DMS79 (cell line): Measurements from ENCODE around the gene RGMB.
"Not testable (repeated sequence)": the region's sequence is repeated elsewhere in the genome, so short reads cannot be mapped to it uniquely, and the experiment has no call there.

ENCODE experiments used
- DNase-seq: peaks from one replicate; lab custom pipeline; 2025; lab: John Stamatoyannopoulos, UW

Gene RGMB

GRCh38 chr5:98773464-98774191 is at the start of gene RGMB:
Gene RGMB, plus strand, starts transcription at chr5:98773663. Its CDS starts 408 bp downstream, at chr5:98774071.
- peak; percentile 78 for DNase-seq

- DNase-seq: no peak
Observed at GRCh38 chr5:98726258-98726657, 47.2 kb upstream of the RGMB start.

- DNase-seq: no peak
Observed at GRCh38 chr5:98727686-98728085, 45.8 kb upstream of the RGMB start.

- DNase-seq: no peak
Observed at GRCh38 chr5:98734646-98735045, 38.8 kb upstream of the RGMB start.

- DNase-seq: no peak
Observed at GRCh38 chr5:98735806-98736507, 37.5 kb upstream of the RGMB start.

GRCh38 chr5:98736753-98737152 is 36.7 kb upstream of the RGMB start:
- no peak for DNase-seq

- not testable (repeated sequence) for DNase-seq
Observed at GRCh38 chr5:98737441-98737840, 36.0 kb upstream of the RGMB start.

GRCh38 chr5:98738481-98739149 is 34.8 kb upstream of the RGMB start:
- not testable (repeated sequence) for DNase-seq

- DNase-seq: no peak
Observed at GRCh38 chr5:98741926-98742325, 31.5 kb upstream of the RGMB start.

GRCh38 chr5:98742396-98743073 is 30.9 kb upstream of the RGMB start:
- no peak for DNase-seq

- not testable (repeated sequence) for DNase-seq
Observed at GRCh38 chr5:98748259-98748658, 25.2 kb upstream of the RGMB start.

GRCh38 chr5:98749046-98749445 is 24.4 kb upstream of the RGMB start:
- DNase-seq: no peak

GRCh38 chr5:98750693-98751092 is 22.8 kb upstream of the RGMB start:
- no peak for DNase-seq

- not testable (repeated sequence) for DNase-seq
Observed at GRCh38 chr5:98752331-98752730, 21.1 kb upstream of the RGMB start.

- DNase-seq: not testable (repeated sequence)
Observed at GRCh38 chr5:98752801-98753200, 20.7 kb upstream of the RGMB start.

GRCh38 chr5:98753507-98753906 is 20.0 kb upstream of the RGMB start:
- DNase-seq: no peak

GRCh38 chr5:98755406-98755805 is 18.1 kb upstream of the RGMB start:
- DNase-seq: no peak

GRCh38 chr5:98757978-98758377 is 15.5 kb upstream of the RGMB start:
- no peak for DNase-seq

- DNase-seq: no peak
Observed at GRCh38 chr5:98763001-98763630, 10.3 kb upstream of the RGMB start.

GRCh38 chr5:98765815-98766214 is 7.6 kb upstream of the RGMB start:
- DNase-seq: no peak

GRCh38 chr5:98767581-98767980 is 5.9 kb upstream of the RGMB start:
- no peak for DNase-seq
